Prostate gland (tissue), 2 donors: ENCODE data around the gene GBE1.

Experiments
- POLR2A ChIP-seq: fragments of 450-650 bp; IDR thresholded peaks from one replicate; pipeline ENCODE4 v1.6.1; 2016; ENCODE audit warnings: antibody characterized with exemption, mild to moderate bottlenecking
- TF ChIP-seq, protein P1 (sequence below), 4 experiments: fragments of 200-600 bp in 2 of 4; fragments of 450-650 bp in 2 of 4; sonication (generic) in 2 of 4; IDR thresholded peaks; 1 replicate in 3 of 4; 2 replicates in 1 of 4; pipeline ENCODE4 v1.5.1; 2016 to 2019; ENCODE audit warnings: antibody characterized with exemption in 4 of 4, mild to moderate bottlenecking in 2 of 4, moderate library complexity in 2 of 4

GRCh38 chr3:81740731-81741130 is 20.7 kb downstream of the GBE1 start:
- TF ChIP-seq, protein P1, sequence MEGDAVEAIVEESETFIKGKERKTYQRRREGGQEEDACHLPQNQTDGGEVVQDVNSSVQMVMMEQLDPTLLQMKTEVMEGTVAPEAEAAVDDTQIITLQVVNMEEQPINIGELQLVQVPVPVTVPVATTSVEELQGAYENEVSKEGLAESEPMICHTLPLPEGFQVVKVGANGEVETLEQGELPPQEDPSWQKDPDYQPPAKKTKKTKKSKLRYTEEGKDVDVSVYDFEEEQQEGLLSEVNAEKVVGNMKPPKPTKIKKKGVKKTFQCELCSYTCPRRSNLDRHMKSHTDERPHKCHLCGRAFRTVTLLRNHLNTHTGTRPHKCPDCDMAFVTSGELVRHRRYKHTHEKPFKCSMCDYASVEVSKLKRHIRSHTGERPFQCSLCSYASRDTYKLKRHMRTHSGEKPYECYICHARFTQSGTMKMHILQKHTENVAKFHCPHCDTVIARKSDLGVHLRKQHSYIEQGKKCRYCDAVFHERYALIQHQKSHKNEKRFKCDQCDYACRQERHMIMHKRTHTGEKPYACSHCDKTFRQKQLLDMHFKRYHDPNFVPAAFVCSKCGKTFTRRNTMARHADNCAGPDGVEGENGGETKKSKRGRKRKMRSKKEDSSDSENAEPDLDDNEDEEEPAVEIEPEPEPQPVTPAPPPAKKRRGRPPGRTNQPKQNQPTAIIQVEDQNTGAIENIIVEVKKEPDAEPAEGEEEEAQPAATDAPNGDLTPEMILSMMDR (IDR thresholded peaks at IDR 0.05): no peak
- TF ChIP-seq POLR2A: no peak
